GM18951 (cell line): Measurements from ENCODE around the gene FAU.

Experiments
- POLR2A ChIP-seq: IDR thresholded peaks from 4 replicates; pipeline ENCODE4 v1.6.1; 2011; ENCODE audit warnings: mild to moderate bottlenecking; ENCODE audit not compliant: insufficient read length, insufficient read depth; ENCODE audit errors: extremely low read depth
- in situ Hi-C: fragments of 300-500 bp; cut with MboI; formaldehyde crosslinking; loops from one replicate; pipeline ENCODE4 v1.12.0; 2022; ENCODE audit warnings: low sequenced_read_pairs, mixed read lengths, inconsistent platforms; ENCODE audit not compliant: unreplicated experiment

The FAU gene

DNA sequence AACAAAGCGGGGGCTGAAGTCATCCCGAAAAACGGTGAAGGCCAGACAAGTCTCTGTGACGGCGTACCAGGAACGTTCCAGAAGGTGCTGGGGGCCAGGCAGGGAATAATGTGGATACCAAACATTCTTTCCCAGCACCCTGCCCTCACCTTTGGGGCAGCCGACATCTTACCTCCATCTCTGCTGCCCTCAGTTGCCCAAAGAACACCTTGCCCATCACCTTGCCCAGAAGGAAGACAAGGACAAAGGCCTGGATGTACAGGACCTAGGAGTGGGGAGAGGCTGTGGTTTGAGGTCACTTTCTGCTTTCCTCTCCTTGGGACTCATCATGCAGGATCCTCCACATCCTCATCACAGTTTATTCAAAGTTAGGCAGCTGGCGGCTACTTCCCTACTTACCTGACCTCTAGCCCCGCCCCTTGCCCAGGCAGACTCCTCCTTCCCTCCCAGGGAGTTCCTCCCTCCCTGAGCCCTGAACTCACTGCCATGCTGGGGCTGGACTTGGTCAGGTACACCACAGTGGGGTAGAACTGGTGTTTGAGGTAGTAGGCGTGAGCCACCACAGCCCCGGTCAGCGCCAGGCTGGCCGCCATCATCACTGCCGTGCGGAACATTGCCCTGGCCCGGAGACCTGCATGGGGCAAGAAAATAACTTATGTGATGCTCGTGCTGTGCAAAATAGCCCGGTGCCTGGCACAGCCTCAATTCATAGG lies 11.2 kb upstream of the FAU start:
- peak; percentile 68 for TF ChIP-seq POLR2A
- in situ Hi-C loops: no loop called here

DNA sequence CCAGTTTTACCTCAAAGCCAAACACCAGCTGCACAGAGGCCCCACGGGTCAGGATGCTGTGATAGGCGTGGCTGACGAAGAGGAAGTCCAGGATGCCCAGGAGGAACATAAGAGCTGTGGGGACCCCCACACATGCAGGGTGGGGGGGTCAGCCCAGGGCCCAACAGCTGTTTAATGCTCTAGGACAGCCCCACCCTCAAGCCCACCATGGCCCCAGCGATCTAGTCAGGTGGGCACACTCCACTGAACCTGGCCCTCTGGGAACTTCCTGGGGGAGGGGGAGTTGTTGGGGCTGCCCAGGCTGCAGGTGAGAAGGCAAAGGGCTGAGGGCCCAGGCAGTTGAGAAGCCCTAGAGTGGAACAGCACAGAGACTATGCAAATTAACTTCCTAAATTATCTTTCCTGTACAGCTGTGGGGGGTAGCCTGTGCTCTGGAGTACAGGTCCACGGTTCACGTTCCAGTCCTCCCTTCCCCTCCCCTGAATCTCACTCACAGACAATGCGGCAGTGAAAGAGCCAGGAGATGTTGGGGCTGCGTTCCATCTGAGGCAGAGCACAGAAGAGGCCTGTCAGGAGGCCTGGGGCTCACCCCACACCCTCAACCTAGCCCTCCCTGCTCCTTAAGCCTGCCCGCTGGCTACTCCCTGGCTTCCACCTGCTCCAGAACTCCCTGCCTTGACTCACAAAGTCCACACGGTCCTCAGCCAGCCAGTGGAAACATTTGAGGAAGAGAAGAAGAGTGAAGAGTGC lies 10.5 kb upstream of the FAU start:
- in situ Hi-C loops: no loop called here
- peak; percentile 74 for TF ChIP-seq POLR2A

DNA sequence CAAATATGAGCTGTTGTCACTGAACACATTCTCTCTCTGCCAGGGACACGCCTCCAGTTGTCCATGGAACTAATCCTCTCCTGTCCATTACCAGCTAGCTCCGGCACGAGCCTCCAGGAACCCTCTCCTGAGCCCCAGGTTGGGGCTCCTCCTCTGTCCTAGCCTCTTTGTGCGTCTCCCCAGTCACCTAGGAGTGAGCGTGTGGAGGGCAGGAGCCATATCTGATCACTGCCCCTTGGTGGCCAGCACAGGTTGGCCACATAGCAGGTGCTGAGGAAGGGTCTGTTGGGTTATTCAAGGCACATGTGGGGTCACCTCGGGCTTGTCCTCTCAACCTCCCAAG lies 9.9 kb upstream of the FAU start:
- no peak for TF ChIP-seq POLR2A
- in situ Hi-C loops: no loop called here

DNA sequence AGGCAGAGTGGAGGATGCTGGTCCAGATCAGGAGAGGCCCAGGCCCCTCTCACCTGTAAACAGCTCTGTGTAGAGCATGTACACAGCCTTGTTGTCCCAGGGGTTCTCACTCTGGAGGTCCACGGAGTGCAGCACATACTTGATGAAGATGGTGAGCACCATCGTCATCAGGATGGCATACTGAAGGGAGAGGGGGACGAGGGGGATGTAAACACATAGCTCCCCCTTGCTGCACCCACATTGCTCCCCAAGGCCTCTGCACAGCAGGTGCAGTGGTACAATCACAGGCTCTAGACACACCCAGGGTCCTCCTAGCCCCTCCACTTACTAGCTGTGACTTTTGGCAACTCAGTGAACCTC lies 9.5 kb upstream of the FAU start:
- in situ Hi-C loops: no loop called here
- no peak for TF ChIP-seq POLR2A

DNA sequence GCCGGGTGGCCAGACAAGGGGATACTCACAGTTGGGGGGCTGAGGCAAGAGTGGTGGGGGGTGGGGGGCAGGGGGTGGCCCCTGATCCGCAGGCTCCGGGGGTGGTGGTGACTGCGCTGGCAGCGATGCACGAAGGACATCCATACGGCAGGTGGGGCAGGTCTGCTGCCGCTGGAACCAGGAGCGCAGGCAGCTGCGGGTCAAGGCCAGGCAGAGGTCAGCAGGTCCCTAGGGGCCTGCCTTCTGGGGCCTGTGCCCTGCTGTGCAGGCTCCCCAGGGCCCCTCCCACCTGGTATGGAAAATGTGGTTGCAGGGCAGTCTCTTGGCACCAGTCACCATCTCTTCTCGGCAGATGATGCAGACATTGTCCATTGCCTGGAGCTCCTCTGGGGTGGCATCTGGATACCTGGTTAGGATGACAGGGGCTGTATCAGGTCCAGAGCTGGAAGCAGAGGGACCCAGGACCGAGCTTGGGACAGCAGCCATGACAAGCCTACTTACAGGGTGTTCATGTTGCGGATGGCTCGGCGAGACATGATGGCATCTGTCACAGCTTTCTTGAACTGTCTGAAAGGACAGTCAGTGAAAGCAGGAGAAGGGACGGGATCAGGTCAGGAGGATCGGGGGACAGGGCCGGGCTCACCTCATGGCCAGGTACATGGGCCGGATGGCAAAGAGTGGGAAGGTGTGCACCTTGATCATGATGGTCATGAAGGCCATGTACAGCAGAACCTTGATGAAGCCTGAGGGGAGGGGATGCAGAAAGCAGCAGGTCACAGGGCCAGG lies 8.9 kb upstream of the FAU start:
- no peak for TF ChIP-seq POLR2A
- in situ Hi-C loops: no loop called here

DNA sequence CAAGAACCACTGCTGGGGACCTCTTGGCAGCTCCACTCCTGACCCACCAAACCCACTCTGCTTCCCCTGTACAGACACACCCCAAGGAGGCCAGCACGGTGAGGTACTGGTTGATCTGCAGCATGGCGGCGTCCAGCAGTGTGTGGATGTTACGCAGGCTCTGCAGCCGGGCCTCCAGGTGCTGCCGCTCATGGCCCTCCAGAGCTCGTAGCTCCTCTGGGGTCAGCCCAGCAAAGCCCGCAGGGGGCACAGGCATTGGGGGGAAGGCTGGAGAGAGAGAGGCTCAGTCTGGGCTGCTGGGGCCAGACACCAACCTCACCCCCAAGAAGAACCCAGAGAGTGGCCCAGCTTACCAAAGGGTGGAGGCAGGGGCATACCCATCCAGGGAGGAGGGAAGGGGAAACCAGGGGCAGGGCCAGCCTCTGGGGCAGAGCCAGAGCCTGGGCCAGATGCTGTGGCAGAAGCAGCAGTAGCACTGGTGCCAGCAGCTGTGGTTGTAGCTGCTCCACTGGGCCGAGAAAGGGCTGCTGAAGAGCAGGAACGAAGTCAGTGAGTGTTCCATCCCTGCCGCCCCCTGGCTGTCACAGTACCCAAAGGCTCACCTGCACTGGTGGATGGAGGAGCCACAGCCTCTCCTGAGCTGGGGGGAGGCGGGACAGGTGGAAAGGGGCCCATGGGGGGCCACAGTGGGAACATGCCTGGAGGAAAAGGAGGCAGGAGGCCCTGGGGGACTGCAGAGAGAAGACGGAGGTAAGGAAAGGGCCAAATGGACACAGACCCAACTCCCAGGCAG lies 7.9 kb upstream of the FAU start:
- no peak for TF ChIP-seq POLR2A
- in situ Hi-C loops: no loop called here

DNA sequence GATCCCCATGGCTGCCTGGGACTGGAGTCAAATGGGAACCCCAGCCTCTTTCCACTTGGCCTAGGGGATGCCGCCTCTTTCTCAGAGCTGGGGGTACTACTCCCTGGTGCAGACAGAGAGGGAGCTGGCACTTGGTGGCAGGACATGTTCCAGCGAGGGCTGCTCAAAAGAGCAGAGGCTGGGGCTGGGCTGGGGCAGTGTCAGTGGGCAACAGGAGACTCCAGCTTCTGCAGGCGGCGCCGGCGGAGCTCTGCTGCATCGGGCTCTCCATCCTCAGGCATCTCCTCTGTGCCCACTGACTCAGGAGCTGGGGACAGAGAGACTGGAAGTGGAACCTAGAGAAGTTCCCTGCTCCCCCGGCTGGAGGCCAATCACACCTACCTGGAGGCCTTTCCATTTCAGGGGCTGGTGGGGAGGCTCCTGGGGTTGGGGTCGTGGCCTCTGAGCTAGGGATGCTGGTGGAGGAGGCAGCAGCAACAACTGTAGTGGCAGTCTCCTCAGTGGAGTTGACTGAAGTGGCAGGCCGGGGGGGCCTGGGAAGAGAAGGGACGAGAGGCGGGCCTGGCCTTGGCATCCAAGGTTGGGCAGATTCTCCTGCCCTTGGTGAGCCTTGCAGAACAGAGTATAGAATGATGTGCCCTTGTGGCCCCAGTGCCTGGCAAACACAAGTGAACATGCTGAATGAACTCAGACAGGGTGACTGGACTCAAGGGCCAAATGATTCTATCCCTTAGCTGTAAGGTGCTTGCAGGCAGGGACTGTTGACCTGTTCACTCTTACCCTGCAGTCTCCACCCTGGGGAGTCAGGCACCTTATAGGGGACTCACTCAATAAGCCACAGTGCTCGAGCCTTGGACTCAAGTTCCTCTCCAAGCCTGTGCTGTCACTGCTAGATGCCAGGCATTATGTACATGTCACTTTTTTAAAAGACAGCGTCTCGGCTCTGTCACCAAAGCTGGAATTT lies 6.5 kb upstream of the FAU start:
- in situ Hi-C loops: no loop called here
- TF ChIP-seq POLR2A: peak; percentile 30

DNA sequence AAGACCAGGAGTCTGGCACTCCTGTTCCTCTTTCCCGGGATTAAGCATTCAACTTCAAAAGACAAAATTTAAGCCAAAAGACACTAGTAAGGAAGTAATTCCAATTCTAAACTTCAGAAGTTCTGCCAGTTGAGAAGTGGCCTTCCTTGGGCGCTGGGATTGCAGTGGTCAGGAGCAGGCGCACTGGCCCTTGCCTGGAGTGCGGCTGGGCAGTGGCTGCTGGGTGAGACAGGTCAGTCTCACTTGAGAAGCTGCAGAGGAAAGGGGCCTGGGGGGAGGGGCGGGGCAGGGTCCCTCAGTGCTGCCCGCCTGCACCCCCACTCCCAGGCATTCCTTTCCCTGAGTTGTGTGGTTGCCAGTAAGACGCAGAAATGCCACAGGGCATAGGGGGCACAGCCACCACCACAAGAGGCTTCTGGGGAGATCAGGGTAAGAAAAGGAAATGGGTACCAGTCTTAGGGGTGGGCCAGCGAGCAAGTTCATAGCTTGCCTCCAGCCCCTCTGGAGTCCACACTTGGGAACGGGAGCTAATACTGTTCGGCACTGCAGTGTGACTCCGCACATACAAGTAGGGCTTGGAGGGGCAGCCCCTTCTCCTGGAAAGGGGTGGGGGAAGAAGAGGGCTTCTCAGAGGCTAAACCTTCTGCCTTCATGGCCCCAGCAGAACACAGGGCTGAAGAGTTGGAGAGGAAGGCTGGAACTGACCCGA lies 5.7 kb upstream of the FAU start:
- in situ Hi-C loops: no loop called here
- no peak for TF ChIP-seq POLR2A

DNA sequence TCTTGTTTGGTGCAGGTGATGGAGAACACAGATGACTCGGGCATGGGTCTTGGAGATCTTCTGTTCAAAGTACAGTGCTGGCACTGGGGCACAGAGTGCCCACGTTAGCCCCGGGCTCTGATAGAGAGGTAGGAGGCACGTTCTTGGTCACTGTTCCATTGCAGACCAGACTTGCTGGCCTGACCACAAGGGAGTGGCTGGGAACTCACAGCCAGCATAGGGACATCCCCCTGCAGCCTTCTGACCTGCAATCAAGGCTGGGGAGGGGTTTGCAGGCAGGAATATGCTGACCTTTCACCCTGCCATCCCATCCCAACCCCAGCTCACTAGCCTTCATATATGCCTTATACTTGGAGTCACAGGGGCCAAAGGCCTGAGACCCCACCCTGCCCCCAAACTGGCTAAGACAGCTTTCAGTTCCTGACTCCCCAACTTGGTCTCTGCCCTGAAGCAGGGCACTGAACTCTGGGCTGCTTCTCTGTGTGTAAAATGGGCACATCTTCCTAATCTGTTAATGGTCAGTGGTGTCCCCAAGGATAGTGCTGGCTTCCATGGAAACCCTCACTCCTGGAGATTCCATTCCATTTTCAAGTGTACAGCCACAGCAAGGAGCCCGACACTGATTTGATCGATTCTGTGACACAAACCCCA lies 4.8 kb upstream of the FAU start:
- peak; percentile 46 for TF ChIP-seq POLR2A
- in situ Hi-C loops: no loop called here

DNA sequence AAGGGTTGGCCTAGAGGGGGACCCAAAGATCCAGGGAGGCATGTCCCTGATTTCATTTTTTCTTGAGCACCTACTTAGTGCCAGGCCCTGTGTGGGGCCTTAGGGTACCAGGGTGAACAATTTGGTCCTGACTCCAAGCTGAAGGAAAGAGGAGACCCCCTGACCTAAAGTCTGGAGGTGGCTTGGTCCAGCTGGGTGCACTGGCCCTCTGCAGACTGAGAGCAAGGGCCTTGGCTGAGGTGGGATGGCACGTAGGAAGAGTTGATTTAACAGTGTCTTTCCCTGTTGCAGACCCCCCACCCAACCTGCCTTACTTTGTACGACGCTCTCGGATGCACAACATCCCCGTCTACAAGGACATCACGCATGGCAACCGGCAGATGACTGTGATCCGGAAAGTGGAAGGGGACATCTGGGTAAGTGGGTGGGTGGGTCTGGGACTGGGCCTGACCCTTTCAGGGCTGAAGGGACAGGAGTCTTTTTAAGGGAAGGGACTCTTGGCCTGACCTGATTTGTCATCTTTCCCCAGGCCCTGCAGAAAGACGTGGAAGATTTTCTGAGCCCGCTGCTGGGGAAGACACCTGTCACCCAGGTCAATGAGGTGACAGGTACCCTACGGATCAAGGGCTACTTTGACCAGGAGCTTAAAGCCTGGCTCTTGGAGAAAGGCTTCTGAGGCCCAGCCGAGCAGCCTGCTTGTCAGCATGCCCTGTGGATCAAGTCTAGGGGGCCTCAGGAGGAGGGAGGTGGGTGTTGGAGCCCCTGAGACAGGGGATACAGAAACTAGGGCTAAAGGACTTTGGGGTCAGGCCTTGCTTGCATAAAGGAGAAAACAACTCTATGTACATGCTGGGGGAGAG lies 3.5 kb upstream of the FAU start:
- TF ChIP-seq POLR2A: no peak
- in situ Hi-C loops: no loop called here
